Activated naive CD8-positive, alpha-beta T cell treated with anti-CD3 and anti-CD28 coated beads, Interleukin-2, amount 50 U/mL, for 24 hours (primary cell): ENCODE data around the gene NBPF15.
"Not testable (repeated sequence)": the region's sequence is repeated elsewhere in the genome, so short reads cannot be mapped to it uniquely, and the experiment has no call there.

Source experiments
- ATAC-seq: fragments of 150-1000 bp; cut with Tn5 transposase; one replicate; pipeline ENCODE4 v1.10.0; 2021
- DNase-seq: peaks from one replicate; pipeline ENCODE4 v3.0.0; 2021
- H3K27ac Mint-ChIP-seq: one replicate; pipeline ENCODE4 v1.8.0; 2021; ENCODE audit warnings: mild to moderate bottlenecking, mixed read lengths
- H3K27me3 Mint-ChIP-seq: one replicate; pipeline ENCODE4 v1.8.0; 2021; ENCODE audit warnings: mixed read lengths
- H3K36me3 Mint-ChIP-seq: one replicate; pipeline ENCODE4 v1.8.0; 2021; ENCODE audit warnings: low read depth, mixed read lengths
- H3K4me1 Mint-ChIP-seq: one replicate; pipeline ENCODE4 v1.8.0; 2021; ENCODE audit warnings: mixed read lengths
- H3K4me3 Mint-ChIP-seq: one replicate; pipeline ENCODE4 v1.8.0; 2021; ENCODE audit warnings: mild to moderate bottlenecking, moderate library complexity, mixed read lengths
- H3K9me3 Mint-ChIP-seq: one replicate; pipeline ENCODE4 v1.8.0; 2021; ENCODE audit warnings: mixed read lengths

Gene NBPF15

GRCh38 chr1:144461136-144461759 is at the start of gene NBPF15:
NBPF15 (minus strand) TSS chr1:144461669; CDS start chr1:144440003, 21,666 bp downstream.
- Mint-ChIP-seq H3K27ac (peak within 1 kb of the TSS; percentile 83), H3K4me3 (peak within 1 kb of the TSS; percentile 94)
- H3K4me1 Mint-ChIP-seq, H3K36me3 Mint-ChIP-seq, H3K9me3 Mint-ChIP-seq, H3K27me3 Mint-ChIP-seq: not testable (repeated sequence)
- peak; percentile 68 for DNase-seq
- peak; percentile 99 for ATAC-seq

GRCh38 chr1:144496429-144496828 is 35.0 kb upstream of the NBPF15 start:
- not testable (repeated sequence) for H3K27ac Mint-ChIP-seq

GRCh38 chr1:144494130-144494529 is 32.7 kb upstream of the NBPF15 start:
- not testable (repeated sequence) for ATAC-seq, H3K36me3 Mint-ChIP-seq, H3K27me3 Mint-ChIP-seq, H3K4me1 Mint-ChIP-seq, H3K9me3 Mint-ChIP-seq, DNase-seq, H3K27ac Mint-ChIP-seq, H3K4me3 Mint-ChIP-seq

More at GRCh38 chr1:144496429-144496828, 35.0 kb upstream of the NBPF15 start:
- H3K4me3 Mint-ChIP-seq, H3K36me3 Mint-ChIP-seq, H3K9me3 Mint-ChIP-seq, H3K4me1 Mint-ChIP-seq, DNase-seq, H3K27me3 Mint-ChIP-seq, ATAC-seq: not testable (repeated sequence)

GRCh38 chr1:144490394-144490793 is 28.9 kb upstream of the NBPF15 start:
- peak overlapping the region; percentile 58 for H3K4me3 Mint-ChIP-seq
- peak; percentile 4 for DNase-seq
- not testable (repeated sequence) for H3K27me3 Mint-ChIP-seq, H3K4me1 Mint-ChIP-seq, H3K36me3 Mint-ChIP-seq, H3K9me3 Mint-ChIP-seq, H3K27ac Mint-ChIP-seq, ATAC-seq

- H3K4me1 Mint-ChIP-seq, result not testable (repeated sequence)
Observed at GRCh38 chr1:144487002-144487401, 25.5 kb upstream of the NBPF15 start.

GRCh38 chr1:144485048-144485993 is 23.9 kb upstream of the NBPF15 start:
- not testable (repeated sequence) for H3K27ac Mint-ChIP-seq, H3K9me3 Mint-ChIP-seq, ATAC-seq, DNase-seq, H3K4me3 Mint-ChIP-seq, H3K27me3 Mint-ChIP-seq, H3K36me3 Mint-ChIP-seq, H3K4me1 Mint-ChIP-seq

More at GRCh38 chr1:144487002-144487401, 25.5 kb upstream of the NBPF15 start:
- not testable (repeated sequence) for DNase-seq, ATAC-seq, H3K27me3 Mint-ChIP-seq, H3K36me3 Mint-ChIP-seq, H3K9me3 Mint-ChIP-seq, H3K4me3 Mint-ChIP-seq, H3K27ac Mint-ChIP-seq

GRCh38 chr1:144473897-144474296 is 12.4 kb upstream of the NBPF15 start:
- not testable (repeated sequence) for H3K9me3 Mint-ChIP-seq, ATAC-seq, H3K27me3 Mint-ChIP-seq, H3K4me3 Mint-ChIP-seq, H3K27ac Mint-ChIP-seq, H3K4me1 Mint-ChIP-seq, H3K36me3 Mint-ChIP-seq, DNase-seq

GRCh38 chr1:144471434-144471833 is 10.0 kb upstream of the NBPF15 start:
- ATAC-seq, H3K4me3 Mint-ChIP-seq, H3K27me3 Mint-ChIP-seq, DNase-seq, H3K4me1 Mint-ChIP-seq, H3K27ac Mint-ChIP-seq, H3K9me3 Mint-ChIP-seq, H3K36me3 Mint-ChIP-seq: not testable (repeated sequence)

GRCh38 chr1:144461778-144462177 is 309 bp upstream of the NBPF15 start:
- DNase-seq, H3K4me1 Mint-ChIP-seq, H3K36me3 Mint-ChIP-seq, H3K27me3 Mint-ChIP-seq, H3K27ac Mint-ChIP-seq, H3K9me3 Mint-ChIP-seq: not testable (repeated sequence)
- peak; percentile 13 for ATAC-seq
- peak overlapping the region; percentile 94 for H3K4me3 Mint-ChIP-seq

GRCh38 chr1:144460686-144461085 is 783 bp downstream of the NBPF15 start:
- peak overlapping the region; percentile 94 for H3K4me3 Mint-ChIP-seq
- DNase-seq (peak; percentile 4), ATAC-seq (peak; percentile 59)
- H3K27me3 Mint-ChIP-seq, H3K4me1 Mint-ChIP-seq, H3K27ac Mint-ChIP-seq, H3K9me3 Mint-ChIP-seq, H3K36me3 Mint-ChIP-seq: not testable (repeated sequence)

GRCh38 chr1:144442402-144442801 is 19.1 kb downstream of the NBPF15 start:
- not testable (repeated sequence) for H3K36me3 Mint-ChIP-seq, H3K4me1 Mint-ChIP-seq, H3K27me3 Mint-ChIP-seq, H3K4me3 Mint-ChIP-seq, ATAC-seq, DNase-seq, H3K27ac Mint-ChIP-seq, H3K9me3 Mint-ChIP-seq

- not testable (repeated sequence) for DNase-seq, ATAC-seq, H3K9me3 Mint-ChIP-seq
Observed at GRCh38 chr1:144439737-144440136, 21.7 kb downstream of the NBPF15 start.

GRCh38 chr1:144418891-144419694 is 42.4 kb downstream of the NBPF15 start:
- ATAC-seq, H3K27me3 Mint-ChIP-seq, H3K9me3 Mint-ChIP-seq, H3K4me1 Mint-ChIP-seq: not testable (repeated sequence)
- peaks cover 12% of the 10 kb centered on the region for H3K36me3 Mint-ChIP-seq
- peak; percentile 61 for DNase-seq
- H3K4me3 Mint-ChIP-seq, result peak overlapping the region; percentile 84
- peak overlapping the region; percentile 90 for H3K27ac Mint-ChIP-seq

More at GRCh38 chr1:144439737-144440136, 21.7 kb downstream of the NBPF15 start:
- H3K36me3 Mint-ChIP-seq, H3K27me3 Mint-ChIP-seq, H3K27ac Mint-ChIP-seq, H3K4me3 Mint-ChIP-seq, H3K4me1 Mint-ChIP-seq: not testable (repeated sequence)

GRCh38 chr1:144413404-144414118 is 47.9 kb downstream of the NBPF15 start:
- DNase-seq, H3K36me3 Mint-ChIP-seq, H3K27me3 Mint-ChIP-seq, ATAC-seq, H3K9me3 Mint-ChIP-seq: not testable (repeated sequence)
- H3K4me3 Mint-ChIP-seq, result peak overlapping the region; percentile 87
- peak overlapping the region; percentile 98 for H3K27ac Mint-ChIP-seq
- H3K4me1 Mint-ChIP-seq, result peaks cover 12% of the 10 kb centered on the region
